Measurements from ENCODE around the gene RWDD3.

DNA sequence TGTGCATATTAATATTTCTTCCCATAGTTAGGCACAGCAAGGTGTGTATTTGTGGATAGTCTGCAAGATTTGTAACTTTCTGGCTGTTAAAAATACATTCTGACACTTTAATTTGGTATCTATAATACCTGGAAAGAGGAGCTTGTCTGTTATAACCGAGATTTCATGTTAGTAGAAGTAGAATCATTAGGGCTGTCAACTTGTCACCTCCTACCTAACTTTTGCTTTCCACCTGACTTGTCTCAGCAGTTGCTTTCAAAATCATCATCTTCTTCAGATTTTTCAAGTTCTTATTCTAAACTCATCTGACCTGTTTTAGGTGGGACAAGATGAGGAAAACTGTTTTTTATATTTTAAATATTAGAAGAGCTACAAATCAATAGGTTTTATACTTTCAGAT is 11.0 kb downstream of the RWDD3 start:
- TF ChIP-seq POLR2AphosphoS5 (IDR thresholded peaks at IDR 0.05; ENCODE audit: low read depth, low read length) = no peak
- TF ChIP-seq, protein P1, sequence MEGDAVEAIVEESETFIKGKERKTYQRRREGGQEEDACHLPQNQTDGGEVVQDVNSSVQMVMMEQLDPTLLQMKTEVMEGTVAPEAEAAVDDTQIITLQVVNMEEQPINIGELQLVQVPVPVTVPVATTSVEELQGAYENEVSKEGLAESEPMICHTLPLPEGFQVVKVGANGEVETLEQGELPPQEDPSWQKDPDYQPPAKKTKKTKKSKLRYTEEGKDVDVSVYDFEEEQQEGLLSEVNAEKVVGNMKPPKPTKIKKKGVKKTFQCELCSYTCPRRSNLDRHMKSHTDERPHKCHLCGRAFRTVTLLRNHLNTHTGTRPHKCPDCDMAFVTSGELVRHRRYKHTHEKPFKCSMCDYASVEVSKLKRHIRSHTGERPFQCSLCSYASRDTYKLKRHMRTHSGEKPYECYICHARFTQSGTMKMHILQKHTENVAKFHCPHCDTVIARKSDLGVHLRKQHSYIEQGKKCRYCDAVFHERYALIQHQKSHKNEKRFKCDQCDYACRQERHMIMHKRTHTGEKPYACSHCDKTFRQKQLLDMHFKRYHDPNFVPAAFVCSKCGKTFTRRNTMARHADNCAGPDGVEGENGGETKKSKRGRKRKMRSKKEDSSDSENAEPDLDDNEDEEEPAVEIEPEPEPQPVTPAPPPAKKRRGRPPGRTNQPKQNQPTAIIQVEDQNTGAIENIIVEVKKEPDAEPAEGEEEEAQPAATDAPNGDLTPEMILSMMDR (IDR thresholded peaks at IDR 0.05) = no peak
- no peak for TF ChIP-seq SIN3A (IDR thresholded peaks at IDR 0.05; ENCODE audit: borderline replicate concordance, insufficient read depth, low read depth, low read length)
- no peak for TF ChIP-seq REST (IDR thresholded peaks at IDR 0.05; ENCODE audit: insufficient read depth in 1 of 2, low read depth in 2 of 2, low read length in 1 of 2)
